WTC11 (cell line): Measurements from ENCODE around the gene FBF1.

ENCODE experiments used
- ELF4 ChIP-seq: sonication (generic); formaldehyde crosslinking; IDR thresholded peaks from 2 replicates; pipeline ENCODE4 v1.8.1; 2022; ENCODE audit warnings: low read depth, mild to moderate bottlenecking, moderate library complexity, missing genetic modification reagents
- ESRRA ChIP-seq: sonication (generic); formaldehyde crosslinking; IDR thresholded peaks from 2 replicates; pipeline ENCODE4 v1.8.1; 2022; ENCODE audit warnings: mild to moderate bottlenecking, missing genetic modification reagents, borderline replicate concordance
- FOXK1 ChIP-seq: sonication (generic); formaldehyde crosslinking; IDR thresholded peaks from 2 replicates; pipeline ENCODE4 v1.8.0; 2022; ENCODE audit warnings: mild to moderate bottlenecking, moderate library complexity, missing genetic modification reagents
- FOXP1 ChIP-seq: sonication (generic); formaldehyde crosslinking; IDR thresholded peaks from 2 replicates; pipeline ENCODE4 v1.8.0; 2022; ENCODE audit warnings: missing genetic modification reagents, mild to moderate bottlenecking, moderate library complexity, borderline replicate concordance
- JAZF1 ChIP-seq: fragments of 250-450 bp; sonication (Bioruptor Pico); IDR thresholded peaks from 2 replicates; pipeline ENCODE4 v1.9.0; 2021; ENCODE audit warnings: moderate library complexity, mild to moderate bottlenecking, inconsistent platforms
- JUN ChIP-seq: sonication (generic); formaldehyde crosslinking; IDR thresholded peaks from 2 replicates; pipeline ENCODE4 v1.8.0; 2023; ENCODE audit warnings: mild to moderate bottlenecking, missing genetic modification reagents
- TF ChIP-seq, protein P1 (sequence below): fragments of 200-600 bp; IDR thresholded peaks from 2 replicates; pipeline ENCODE4 v1.8.0; 2022; ENCODE audit warnings: antibody characterized with exemption
- TF ChIP-seq, protein P2 (sequence below): sonication (generic); formaldehyde crosslinking; IDR thresholded peaks from 2 replicates; pipeline ENCODE4 v1.8.1; 2023; ENCODE audit warnings: mild to moderate bottlenecking, missing genetic modification reagents
- TF ChIP-seq, protein P3 (sequence below): fragments of 250-450 bp; sonication (Bioruptor Pico); IDR thresholded peaks from 2 replicates; pipeline ENCODE4 v1.9.0; 2021; ENCODE audit warnings: mild to moderate bottlenecking
- TF ChIP-seq, protein P4 (sequence below): sonication (generic); formaldehyde crosslinking; IDR thresholded peaks from 2 replicates; pipeline ENCODE4 v1.8.0; 2022; ENCODE audit warnings: mild to moderate bottlenecking, missing genetic modification reagents

DNA sequence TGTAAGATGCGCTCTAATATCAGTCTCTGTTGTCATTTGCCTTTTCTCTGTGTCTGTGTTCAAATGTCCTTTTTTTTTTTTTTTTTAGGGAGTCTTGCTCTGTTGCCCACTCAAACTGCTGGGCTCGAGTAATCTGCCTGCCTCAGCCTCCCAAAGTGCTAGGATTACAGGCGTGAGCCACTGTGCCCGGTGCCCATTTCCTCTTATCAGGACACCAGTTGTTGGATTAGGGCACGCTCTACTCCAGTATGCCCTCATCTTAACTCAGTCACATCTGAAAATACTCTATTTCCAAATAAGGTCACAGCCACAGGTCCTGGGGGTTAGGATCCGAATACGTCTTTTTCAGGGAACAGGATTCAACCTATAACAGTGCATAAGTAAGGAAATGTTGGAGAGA, 60.6 kb downstream of the FBF1 start:
- TF ChIP-seq JUN (CRISPR knock-in tag) (no peak), FOXK1 (CRISPR knock-in tag) (no peak), ESRRA (CRISPR knock-in tag) (no peak), FOXP1 (CRISPR knock-in tag) (no peak), JAZF1 (CRISPR knock-in tag) (no peak), ELF4 (no peak)
- TF ChIP-seq, protein P1, sequence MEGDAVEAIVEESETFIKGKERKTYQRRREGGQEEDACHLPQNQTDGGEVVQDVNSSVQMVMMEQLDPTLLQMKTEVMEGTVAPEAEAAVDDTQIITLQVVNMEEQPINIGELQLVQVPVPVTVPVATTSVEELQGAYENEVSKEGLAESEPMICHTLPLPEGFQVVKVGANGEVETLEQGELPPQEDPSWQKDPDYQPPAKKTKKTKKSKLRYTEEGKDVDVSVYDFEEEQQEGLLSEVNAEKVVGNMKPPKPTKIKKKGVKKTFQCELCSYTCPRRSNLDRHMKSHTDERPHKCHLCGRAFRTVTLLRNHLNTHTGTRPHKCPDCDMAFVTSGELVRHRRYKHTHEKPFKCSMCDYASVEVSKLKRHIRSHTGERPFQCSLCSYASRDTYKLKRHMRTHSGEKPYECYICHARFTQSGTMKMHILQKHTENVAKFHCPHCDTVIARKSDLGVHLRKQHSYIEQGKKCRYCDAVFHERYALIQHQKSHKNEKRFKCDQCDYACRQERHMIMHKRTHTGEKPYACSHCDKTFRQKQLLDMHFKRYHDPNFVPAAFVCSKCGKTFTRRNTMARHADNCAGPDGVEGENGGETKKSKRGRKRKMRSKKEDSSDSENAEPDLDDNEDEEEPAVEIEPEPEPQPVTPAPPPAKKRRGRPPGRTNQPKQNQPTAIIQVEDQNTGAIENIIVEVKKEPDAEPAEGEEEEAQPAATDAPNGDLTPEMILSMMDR, result no peak
- TF ChIP-seq, protein P2, sequence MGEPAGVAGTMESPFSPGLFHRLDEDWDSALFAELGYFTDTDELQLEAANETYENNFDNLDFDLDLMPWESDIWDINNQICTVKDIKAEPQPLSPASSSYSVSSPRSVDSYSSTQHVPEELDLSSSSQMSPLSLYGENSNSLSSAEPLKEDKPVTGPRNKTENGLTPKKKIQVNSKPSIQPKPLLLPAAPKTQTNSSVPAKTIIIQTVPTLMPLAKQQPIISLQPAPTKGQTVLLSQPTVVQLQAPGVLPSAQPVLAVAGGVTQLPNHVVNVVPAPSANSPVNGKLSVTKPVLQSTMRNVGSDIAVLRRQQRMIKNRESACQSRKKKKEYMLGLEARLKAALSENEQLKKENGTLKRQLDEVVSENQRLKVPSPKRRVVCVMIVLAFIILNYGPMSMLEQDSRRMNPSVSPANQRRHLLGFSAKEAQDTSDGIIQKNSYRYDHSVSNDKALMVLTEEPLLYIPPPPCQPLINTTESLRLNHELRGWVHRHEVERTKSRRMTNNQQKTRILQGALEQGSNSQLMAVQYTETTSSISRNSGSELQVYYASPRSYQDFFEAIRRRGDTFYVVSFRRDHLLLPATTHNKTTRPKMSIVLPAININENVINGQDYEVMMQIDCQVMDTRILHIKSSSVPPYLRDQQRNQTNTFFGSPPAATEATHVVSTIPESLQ (CRISPR knock-in tag), result no peak
- TF ChIP-seq, protein P3, sequence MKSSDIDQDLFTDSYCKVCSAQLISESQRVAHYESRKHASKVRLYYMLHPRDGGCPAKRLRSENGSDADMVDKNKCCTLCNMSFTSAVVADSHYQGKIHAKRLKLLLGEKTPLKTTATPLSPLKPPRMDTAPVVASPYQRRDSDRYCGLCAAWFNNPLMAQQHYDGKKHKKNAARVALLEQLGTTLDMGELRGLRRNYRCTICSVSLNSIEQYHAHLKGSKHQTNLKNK (CRISPR knock-in tag), result no peak
- TF ChIP-seq, protein P4, sequence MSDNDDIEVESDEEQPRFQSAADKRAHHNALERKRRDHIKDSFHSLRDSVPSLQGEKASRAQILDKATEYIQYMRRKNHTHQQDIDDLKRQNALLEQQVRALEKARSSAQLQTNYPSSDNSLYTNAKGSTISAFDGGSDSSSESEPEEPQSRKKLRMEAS (CRISPR knock-in tag), result no peak
